ENCODE results near the gene BTBD19.

Gene BTBD19

GRCh38 chr1:44855742-44856141 is 47.4 kb downstream of the BTBD19 start:
- DNase-seq (ENCODE audit: low read depth in 3 of 3) = no peak

GRCh38 chr1:44857446-44857845 is 49.1 kb downstream of the BTBD19 start:
- no peak for DNase-seq (ENCODE audit: low read depth in 3 of 3)

GRCh38 chr1:44860331-44860730 is 52.0 kb downstream of the BTBD19 start:
- no peak for DNase-seq (ENCODE audit: low read depth in 3 of 3)

- no peak for DNase-seq (ENCODE audit: low read depth in 3 of 3)
Measured at GRCh38 chr1:44860891-44861425, 52.6 kb downstream of the BTBD19 start.

GRCh38 chr1:44862829-44863401 is 54.6 kb downstream of the BTBD19 start:
- no peak for DNase-seq (ENCODE audit: low read depth in 3 of 3)

Measured in stimulated activated CD4-positive, alpha-beta T cell treated with anti-CD3 and anti-CD28 coated beads, TNF-alpha, amount 100 ng/mL, for 48 hours (primary cell).